ENCODE results near the gene REC114.

REC114 gene

GRCh38 chr15:73607843-73608242 lies 164.9 kb downstream of the REC114 start:
- Mint-ChIP-seq H3K27ac (no peak overlapping the region), H3K9me3 (no peaks in the 10 kb centered on the region), H3K27me3 (no peaks in the 10 kb centered on the region), H3K4me1 (ENCODE audit: low read depth) (peaks cover 54% of the 10 kb centered on the region), H3K36me3 (ENCODE audit: low read depth) (peaks cover 8% of the 10 kb centered on the region), H3K4me3 (no peak overlapping the region)

- Mint-ChIP-seq H3K27me3 (no peaks in the 10 kb centered on the region), H3K27ac (peak overlapping the region; percentile 8), H3K36me3 (ENCODE audit: low read depth) (peaks cover 8% of the 10 kb centered on the region), H3K9me3 (no peaks in the 10 kb centered on the region), H3K4me3 (no peak overlapping the region), H3K4me1 (ENCODE audit: low read depth) (peaks cover 54% of the 10 kb centered on the region)
Measured at GRCh38 chr15:73608475-73608874, 165.5 kb downstream of the REC114 start.

GRCh38 chr15:73608941-73609340 lies 166.0 kb downstream of the REC114 start:
- H3K4me1 Mint-ChIP-seq (ENCODE audit: low read depth), result peaks cover 54% of the 10 kb centered on the region
- peak overlapping the region; percentile 8 for H3K27ac Mint-ChIP-seq
- no peak overlapping the region for H3K4me3 Mint-ChIP-seq
- peaks cover 8% of the 10 kb centered on the region for H3K36me3 Mint-ChIP-seq (ENCODE audit: low read depth)
- no peaks in the 10 kb centered on the region for H3K9me3 Mint-ChIP-seq
- H3K27me3 Mint-ChIP-seq, result no peaks in the 10 kb centered on the region
